ENCODE results near the gene CMSS1.

GRCh38 chr3:100088735-100089368 is 271.2 kb downstream of the CMSS1 start:
- TF ChIP-seq CTCF (IDR thresholded peaks at IDR 0.05 in 4 of 5, conservative IDR thresholded peaks at IDR 0.05 in 1 of 5) (no peak), POLR2A (IDR thresholded peaks at IDR 0.05) (no peak)
